ENCODE data around the gene CDIP1. TPM values are rescaled to one million over a fixed set of nuclear protein-coding genes. Genes with fewer than 3 reads are reported as not detected.

CDIP1 gene
- total and polyA plus RNA-seq, 2 of the 8 experiments (the other 6 are each of a cell fraction or from before 2014, with no cell fraction given), result 56.6 to 76.3 TPM

- H2BK20ac ChIP-seq (ENCODE audit: low read length), result no peak overlapping the region
- H3K79me1 ChIP-seq (ENCODE audit: low read depth, low read length), result peaks cover 2% of the 10 kb centered on the region; the same call in 1 of the 2 replicates
- H3K27me3 ChIP-seq (replicated peaks in 1 of 4; ENCODE audit: control insufficient read depth in 3 of 4, extremely low read depth in 1 of 4, insufficient read depth in 3 of 4, low read length in 3 of 4), result no peaks in the 10 kb centered on the region
- no peaks in the 10 kb centered on the region for H3K9me3 ChIP-seq (ENCODE audit: insufficient read depth in 2 of 2, low read depth in 1 of 2, low read length in 1 of 2)
- no peak overlapping the region for H2BK120ac ChIP-seq (replicated peaks; ENCODE audit: low read depth, low read length)
- H3K14ac ChIP-seq (ENCODE audit: insufficient read length), result no peak overlapping the region
- no peak overlapping the region for H3K18ac ChIP-seq (ENCODE audit: extremely low read depth, low read length)
- no peak overlapping the region for H2BK15ac ChIP-seq (ENCODE audit: low read length)
- H3K23me2 ChIP-seq (ENCODE audit: low read depth, low read length), result no peaks in the 10 kb centered on the region
- no peak overlapping the region for H4K5ac ChIP-seq (ENCODE audit: insufficient read length, low read depth, low read length)
- H3K23ac ChIP-seq (ENCODE audit: insufficient read length), result no peak overlapping the region
- H3K4me2 ChIP-seq (ENCODE audit: insufficient read depth in 1 of 2, low read depth in 2 of 2, low read length in 2 of 2), result no peak overlapping the region
- ChIA-PET POLR2A (ENCODE audit: partially characterized antibody) (interaction anchor here (0.6 to 14.4 kb wide), 5 partner anchors 8 to 118 kb away, joined by 3 to 257 read pairs (median 3); partner anchors contain the start of gene HMOX2), CTCF (ENCODE audit: partially characterized antibody) (interaction anchor here (0.8 to 1.4 kb wide), 2 partner anchors 37 to 135 kb away, joined by 3 to 5 read pairs; no protein-coding TSS in a partner anchor)
- TF ChIP-seq TAF1 (IDR thresholded peaks at IDR 0.05; ENCODE audit: low read depth, low read length), result no peak
- TF ChIP-seq NRF1 (IDR thresholded peaks at IDR 0.05; ENCODE audit: low read depth, low read length), result no peak
- TF ChIP-seq CTCF (IDR thresholded peaks at IDR 0.05; ENCODE audit: control extremely low read depth in 1 of 3, insufficient read depth in 1 of 3, low read depth in 1 of 3, low read length in 3 of 3), result no peak
- no peak for TF ChIP-seq CBX5 (IDR thresholded peaks at IDR 0.05; ENCODE audit: low read depth, low read length)
- WGBS, 2 experiments (ENCODE audit: extremely low coverage in 1 of 2, insufficient coverage in 1 of 2, insufficient read length in 1 of 2, insufficient replicate concordance in 2 of 2, low coverage in 1 of 2, low lambda C conversion rate in 2 of 2, missing lambda C conversion rate in 1 of 2), result 93% methylated on average over 16 of the region's 16 CpGs; no CpG with 5 or more reads in 1 of the 2 experiments
- DNase-seq (ENCODE audit: low read depth in 1 of 2, low spot score in 2 of 2) (no peak), FAIRE-seq (no peak)
- no peak overlapping the region for H2AFZ ChIP-seq (ENCODE audit: low read length)
- H4K8ac ChIP-seq (ENCODE audit: extremely low read depth, insufficient read depth, low read length), result no peak overlapping the region
- H3K4me1 ChIP-seq (replicated peaks in 1 of 4; ENCODE audit: control insufficient read depth in 3 of 4, insufficient read depth in 4 of 4, low read length in 3 of 4), result peaks cover 0 to 2% (median 0%) of the 10 kb centered on the region in 4 experiments; a peak in 2 of 7 replicates
- H3K36me3 ChIP-seq (ENCODE audit: control insufficient read depth in 2 of 4, insufficient read depth in 4 of 4, low read length in 3 of 4), result peaks cover 8 to 46% (median 33%) of the 10 kb centered on the region in 4 experiments
- no peak overlapping the region for H3K4me3 ChIP-seq (ENCODE audit: extremely low read depth in 1 of 4, insufficient read depth in 2 of 4, low read depth in 3 of 4, low read length in 4 of 4)
- no peak overlapping the region for H3K4ac ChIP-seq (replicated peaks; ENCODE audit: insufficient read length, low read depth, low read length)
- peaks cover 0 to 15% of the 10 kb centered on the region in 2 experiments for H4K20me1 ChIP-seq (replicated peaks in 1 of 2; ENCODE audit: control insufficient read depth in 1 of 2, insufficient read depth in 2 of 2, low read length in 2 of 2)
- peaks cover 0 to under 1% of the 10 kb centered on the region in 2 experiments; a peak in 1 of 4 replicates for H3K79me2 ChIP-seq (ENCODE audit: control insufficient read depth in 1 of 2, insufficient read depth in 2 of 2, low read length in 2 of 2)
- no peak overlapping the region for H3K9ac ChIP-seq (replicated peaks in 1 of 4; ENCODE audit: extremely low read depth in 1 of 4, low read depth in 3 of 4, low read length in 3 of 4)
- no peak overlapping the region for H3K56ac ChIP-seq (replicated peaks; ENCODE audit: insufficient read length, low read depth, low read length)
- H3K27ac ChIP-seq (ENCODE audit: low read depth, low read length), result no peak overlapping the region
- H4K91ac ChIP-seq (replicated peaks; ENCODE audit: insufficient read length, low read length), result no peak overlapping the region
- no peak overlapping the region for H2BK12ac ChIP-seq (ENCODE audit: low read depth, low read length)
- H2AK5ac ChIP-seq (ENCODE audit: low read depth, low read length), result no peak overlapping the region
- H2BK5ac ChIP-seq (ENCODE audit: low read depth, low read length), result no peak overlapping the region
These were observed 70.7 kb downstream of the CDIP1 start for GRCh38 chr16:4467916-4468315.

Measured in H1 (cell line).